ENCODE measurements around the gene PIP4K2C.

- TF ChIP-seq POLR2A (IDR thresholded peaks at IDR 0.05): no peak
- no peak for TF ChIP-seq CTCF (IDR thresholded peaks at IDR 0.05)
These were observed 26.7 kb upstream of the PIP4K2C start for GRCh38 chr12:57564178-57564740.
